ENCODE data around the gene GFPT2. TPM values are rescaled to one million over a fixed set of nuclear protein-coding genes. Genes with fewer than 3 reads are reported as not detected.

Gene GFPT2
- total RNA-seq: 25.4 and 28.9 TPM in 2 replicates

DNA sequence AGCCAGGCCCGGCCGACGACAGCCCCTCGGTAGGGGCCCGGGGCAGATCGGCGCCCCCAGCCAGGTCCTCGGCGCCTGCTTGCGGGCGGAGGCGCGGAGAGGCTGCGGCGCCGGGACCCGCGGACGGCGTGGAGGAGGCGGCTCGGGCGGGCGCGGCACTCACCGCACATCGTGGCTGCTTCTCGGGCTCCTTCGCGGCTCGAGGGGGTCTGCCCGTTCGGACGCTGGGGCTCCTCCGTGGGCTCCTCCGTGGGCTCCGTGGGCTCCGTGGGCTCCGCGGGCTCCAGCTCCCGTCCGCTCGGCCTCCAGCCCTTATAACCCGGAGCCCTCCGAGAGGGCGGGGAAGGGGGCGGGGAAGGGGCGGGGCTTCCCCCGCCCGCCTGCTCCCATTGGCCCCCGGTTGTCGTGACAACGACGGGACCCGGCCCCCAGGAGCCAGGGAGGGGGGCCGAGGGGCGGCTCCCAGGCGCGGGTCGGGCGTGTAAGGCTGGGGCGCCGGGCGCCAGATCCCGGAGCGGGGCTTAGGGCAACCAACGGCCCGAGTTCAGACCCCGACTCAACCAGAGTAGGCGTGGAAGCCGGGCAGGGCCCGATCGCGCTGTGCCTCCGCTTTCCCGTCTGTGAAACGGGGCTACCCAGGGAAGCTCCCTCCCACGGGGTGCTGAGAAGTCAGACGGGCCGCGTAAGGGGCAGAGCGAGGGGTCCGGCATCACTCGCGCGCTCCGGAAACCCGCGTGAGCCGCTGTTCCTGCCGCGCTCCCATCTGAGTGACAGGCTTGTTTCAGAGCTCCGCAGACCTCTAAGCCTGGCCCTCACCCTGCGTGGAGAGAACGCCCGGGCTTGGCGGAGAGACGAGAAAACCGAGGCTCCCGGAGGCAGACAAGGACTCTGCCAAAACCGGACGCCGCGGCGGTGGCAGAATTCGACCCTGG, at the start of gene GFPT2:
Gene GFPT2, minus strand, starts transcription at position 289 of the 932 bp plus-strand sequence. Its CDS starts 119 bp downstream, at position 170.
- peak; percentile 86 for DNase-seq (ENCODE audit: low read depth)
- peak within 1 kb of the TSS; percentile 76 for H3K4me3 ChIP-seq (ENCODE audit: low read depth, low read length)
- TF ChIP-seq, protein P1, sequence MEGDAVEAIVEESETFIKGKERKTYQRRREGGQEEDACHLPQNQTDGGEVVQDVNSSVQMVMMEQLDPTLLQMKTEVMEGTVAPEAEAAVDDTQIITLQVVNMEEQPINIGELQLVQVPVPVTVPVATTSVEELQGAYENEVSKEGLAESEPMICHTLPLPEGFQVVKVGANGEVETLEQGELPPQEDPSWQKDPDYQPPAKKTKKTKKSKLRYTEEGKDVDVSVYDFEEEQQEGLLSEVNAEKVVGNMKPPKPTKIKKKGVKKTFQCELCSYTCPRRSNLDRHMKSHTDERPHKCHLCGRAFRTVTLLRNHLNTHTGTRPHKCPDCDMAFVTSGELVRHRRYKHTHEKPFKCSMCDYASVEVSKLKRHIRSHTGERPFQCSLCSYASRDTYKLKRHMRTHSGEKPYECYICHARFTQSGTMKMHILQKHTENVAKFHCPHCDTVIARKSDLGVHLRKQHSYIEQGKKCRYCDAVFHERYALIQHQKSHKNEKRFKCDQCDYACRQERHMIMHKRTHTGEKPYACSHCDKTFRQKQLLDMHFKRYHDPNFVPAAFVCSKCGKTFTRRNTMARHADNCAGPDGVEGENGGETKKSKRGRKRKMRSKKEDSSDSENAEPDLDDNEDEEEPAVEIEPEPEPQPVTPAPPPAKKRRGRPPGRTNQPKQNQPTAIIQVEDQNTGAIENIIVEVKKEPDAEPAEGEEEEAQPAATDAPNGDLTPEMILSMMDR (IDR thresholded peaks at IDR 0.05; ENCODE audit: insufficient read depth, low read depth, low read length): no peak

DNA sequence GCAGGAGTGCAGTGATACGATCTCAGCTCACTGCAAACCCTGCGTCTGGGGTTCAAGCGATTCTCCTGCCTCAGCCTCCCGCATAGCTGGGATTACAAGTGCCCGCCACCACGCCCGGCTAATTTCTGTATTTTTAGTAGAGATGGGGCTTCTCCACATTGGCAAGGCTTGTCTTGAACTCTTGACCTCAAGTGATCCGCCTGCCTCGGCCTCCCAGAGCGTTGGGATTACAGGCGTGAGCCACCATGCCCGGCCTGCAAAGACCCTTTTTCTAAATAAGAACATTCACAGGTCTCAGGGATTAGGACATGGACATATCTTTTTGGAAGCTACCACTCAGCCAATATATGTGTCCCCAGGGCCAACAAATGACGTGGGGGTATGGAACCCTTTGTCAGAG, 49.6 kb upstream of the GFPT2 start:
- DNase-seq (ENCODE audit: low read depth): no peak
- H3K4me3 ChIP-seq (ENCODE audit: low read depth, low read length): no peak overlapping the region
- TF ChIP-seq, protein P1 (IDR thresholded peaks at IDR 0.05; ENCODE audit: insufficient read depth, low read depth, low read length): no peak

DNA sequence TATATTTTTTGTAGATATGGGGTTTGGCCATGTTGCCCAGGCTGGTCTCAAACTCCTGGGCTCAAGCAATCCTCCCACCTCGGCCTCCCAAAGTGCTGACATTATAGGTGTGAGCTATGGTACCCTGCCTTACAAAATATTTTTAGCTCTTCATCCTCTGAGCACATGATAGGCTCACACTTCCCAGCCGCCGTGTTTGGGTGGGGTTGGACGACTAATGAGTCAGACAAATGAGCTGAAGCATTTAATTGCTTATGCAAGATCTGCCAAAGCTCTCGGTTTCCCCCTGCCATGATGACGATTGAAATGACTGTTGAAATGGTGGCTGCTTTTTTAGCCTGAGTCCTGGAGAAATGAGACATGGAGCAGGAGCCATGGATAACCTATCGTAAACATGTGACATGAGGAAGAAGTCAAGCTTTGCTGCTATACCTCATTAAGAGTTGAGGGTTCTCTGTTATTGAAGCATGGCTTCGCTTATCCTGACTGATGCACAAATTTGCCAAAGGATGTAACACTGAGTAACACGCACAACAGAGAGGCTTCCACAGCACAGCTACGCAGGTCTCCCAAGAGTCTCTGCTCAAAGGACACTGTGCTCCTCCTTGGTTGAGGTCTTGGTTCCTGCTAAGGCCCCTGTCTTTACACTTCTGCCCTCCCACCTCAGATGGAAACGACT, 48.2 kb upstream of the GFPT2 start:
- H3K4me3 ChIP-seq (ENCODE audit: low read depth, low read length): no peak overlapping the region
- TF ChIP-seq, protein P1 (IDR thresholded peaks at IDR 0.05; ENCODE audit: insufficient read depth, low read depth, low read length): no peak
- no peak for DNase-seq (ENCODE audit: low read depth)

DNA sequence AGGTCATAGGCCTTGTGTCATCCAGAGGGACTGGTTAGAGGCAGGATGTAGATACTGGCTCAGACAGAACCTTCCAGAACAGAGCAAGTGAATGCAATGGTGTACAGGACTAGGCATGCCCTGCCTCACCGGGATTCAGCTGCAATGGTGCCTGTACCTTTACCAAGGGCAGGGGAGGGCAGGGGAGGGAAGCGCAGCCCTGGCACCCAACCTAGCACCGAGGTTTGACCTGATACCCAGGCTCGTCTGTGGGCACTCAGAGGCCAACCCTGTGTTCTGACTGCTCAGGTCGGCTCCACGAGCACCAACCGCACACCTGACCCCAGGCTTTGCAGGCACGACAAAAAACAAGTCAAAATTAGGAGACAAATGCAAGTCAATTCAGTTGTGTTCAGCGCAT, 47.3 kb upstream of the GFPT2 start:
- TF ChIP-seq, protein P1 (IDR thresholded peaks at IDR 0.05; ENCODE audit: insufficient read depth, low read depth, low read length): no peak
- H3K4me3 ChIP-seq (ENCODE audit: low read depth, low read length): no peak overlapping the region
- DNase-seq (ENCODE audit: low read depth): no peak

DNA sequence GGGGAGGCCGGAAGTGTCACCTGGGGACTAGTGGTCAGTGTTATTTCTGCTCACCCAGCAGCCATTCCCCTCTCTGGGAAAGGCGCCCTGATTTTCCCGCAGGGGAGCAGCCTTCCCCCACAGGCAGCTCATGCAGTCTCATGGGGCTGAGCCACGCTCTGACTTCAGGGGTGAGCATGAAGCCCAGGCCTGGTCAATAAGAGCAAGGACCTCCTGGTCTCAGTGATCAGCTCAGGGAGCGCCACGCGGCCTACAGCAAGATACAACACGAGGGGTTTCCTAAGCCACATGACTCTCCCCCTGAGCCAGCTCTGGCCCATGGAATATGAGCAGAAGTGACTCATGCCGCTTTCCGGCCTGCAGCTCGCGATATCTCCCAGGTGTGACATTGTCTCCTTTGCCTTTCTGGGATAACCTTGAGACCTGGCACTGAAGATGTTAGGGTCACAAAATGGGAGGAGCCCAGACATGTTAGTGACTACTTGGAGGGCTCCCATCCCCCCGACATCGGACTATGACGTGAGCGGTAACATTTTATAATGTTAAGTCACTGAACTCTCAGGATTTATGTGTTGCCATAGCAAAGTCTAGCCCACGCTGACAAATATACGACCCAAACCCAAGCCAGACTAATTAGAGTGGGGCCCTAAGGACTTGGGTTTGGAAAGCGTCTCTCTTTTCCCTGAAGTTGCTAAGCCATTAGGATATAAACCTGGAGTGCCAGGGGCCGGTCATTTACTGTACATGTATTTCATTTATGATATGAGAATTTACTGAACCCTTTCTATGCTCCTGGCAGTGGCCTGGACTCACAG, 46.5 kb upstream of the GFPT2 start:
- TF ChIP-seq, protein P1 (IDR thresholded peaks at IDR 0.05; ENCODE audit: insufficient read depth, low read depth, low read length): no peak
- DNase-seq (ENCODE audit: low read depth): no peak

DNA sequence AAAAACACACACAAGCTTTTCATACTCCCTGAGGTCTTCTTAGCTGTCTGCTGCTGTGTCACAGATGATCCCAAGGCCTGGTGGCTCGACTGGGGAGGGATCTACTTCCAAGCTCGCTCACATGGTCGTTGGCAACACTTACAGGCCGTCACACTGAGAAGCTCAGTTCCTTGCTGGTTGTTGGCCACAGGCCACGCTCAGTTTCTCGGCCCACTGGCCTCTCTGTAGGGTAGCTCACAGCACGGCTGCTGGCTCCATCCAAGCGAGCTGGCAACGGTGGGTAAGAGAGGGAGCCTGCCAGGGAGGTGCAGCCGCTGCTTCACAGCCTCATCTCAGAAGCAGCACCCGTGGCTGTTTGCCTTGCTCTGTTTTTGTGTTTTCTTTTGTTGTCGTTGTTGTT, 43.8 kb upstream of the GFPT2 start:
- DNase-seq (ENCODE audit: low read depth): no peak
- H3K4me3 ChIP-seq (ENCODE audit: low read depth, low read length): no peak overlapping the region
- TF ChIP-seq, protein P1 (IDR thresholded peaks at IDR 0.05; ENCODE audit: insufficient read depth, low read depth, low read length): no peak

More for the DNA sequence above, 46.5 kb upstream of the GFPT2 start:
- H3K4me3 ChIP-seq (ENCODE audit: low read depth, low read length): no peak overlapping the region
